T-cell (primary cell): ENCODE data around the gene DTX3. TPM values are rescaled to one million over a fixed set of nuclear protein-coding genes. Genes with fewer than 3 reads are reported as not detected.

Experiments
- ATAC-seq, 4 experiments: fragments of 200-7000 bp in 3 of 4; fragments of 150-1000 bp in 1 of 4; cut with Tn5 transposase; replicated peaks in 1 of 4; 1 replicate in 3 of 4; 2 replicates in 1 of 4; pipeline ENCODE4 v1.10.0; 2021; ENCODE audit warnings: moderate library complexity in 3 of 4, mild to moderate bottlenecking in 2 of 4, moderate number of reproducible peaks in 1 of 4
- CTCF ChIA-PET, 2 donors: fragments of 300-600 bp; sonication (Branson Sonifier 250); formaldehyde crosslinking; loops; one replicate each; lab custom pipeline; 2022; ENCODE audit warnings: antibody characterized with exemption in 2 of 2; lab: Charles Lee
- POLR2A ChIA-PET, 2 donors: fragments of 300-600 bp; sonication (Branson Sonifier 250); formaldehyde crosslinking; loops; one replicate each; lab custom pipeline; 2022; ENCODE audit warnings: antibody characterized with exemption in 2 of 2; lab: Charles Lee
- DNase-seq, 35 experiments: peaks; one replicate each; pipeline versions ENCODE4 v3.0.0 to v3.0.0-alpha.2; 2013 to 2023
- H3K27ac ChIP-seq: one replicate; pipeline ENCODE4 v1.5.1; 2013; ENCODE audit warnings: low read length
- H3K27me3 ChIP-seq, 2 experiments: replicated peaks in 1 of 2; 1 replicate in 1 of 2; 2 replicates in 1 of 2; pipeline versions ENCODE4 v1.6.1 to v1.7.0; 2013; ENCODE audit warnings: low read length in 1 of 2, mixed read lengths in 1 of 2; ENCODE audit not compliant: control insufficient read depth in 2 of 2, insufficient read depth in 2 of 2; ENCODE audit errors: extremely low read depth in 1 of 2
- H3K36me3 ChIP-seq, 2 donors: 1 replicate in 1 of 2; 2 replicates in 1 of 2; pipeline versions ENCODE4 v1.6.1 to v1.7.0; 2013; ENCODE audit warnings: low read length in 1 of 2; ENCODE audit not compliant: control insufficient read depth in 2 of 2, insufficient read depth in 1 of 2; ENCODE audit errors: extremely low read depth in 1 of 2
- H3K4me1 ChIP-seq, 2 experiments: 1 replicate in 1 of 2; 2 replicates in 1 of 2; pipeline versions ENCODE4 v1.6.1 to v1.7.0; 2013; ENCODE audit warnings: low read length in 2 of 2, mixed read lengths in 1 of 2; ENCODE audit not compliant: insufficient read depth in 2 of 2, control insufficient read depth in 1 of 2; ENCODE audit errors: extremely low read depth in 1 of 2
- H3K4me3 ChIP-seq, 2 donors: 1 replicate in 1 of 2; 2 replicates in 1 of 2; pipeline versions ENCODE4 v1.5.1 to v1.7.0; 2013; ENCODE audit warnings: mild to moderate bottlenecking in 2 of 2, low read length in 1 of 2, moderate library complexity in 1 of 2; ENCODE audit not compliant: control insufficient read depth in 1 of 2; ENCODE audit errors: extremely low read depth in 1 of 2
- H3K9me3 ChIP-seq: 2 replicates; pipeline ENCODE4 v1.7.0; 2013
- H3K27ac Mint-ChIP-seq, 2 donors: one replicate each; pipeline ENCODE4 v1.8.0; 2020 to 2021; ENCODE audit warnings: mild to moderate bottlenecking in 2 of 2, mixed read lengths in 2 of 2
- H3K27me3 Mint-ChIP-seq, 2 donors: one replicate each; pipeline ENCODE4 v1.8.0; 2021 to 2022; ENCODE audit warnings: mixed read lengths in 2 of 2
- H3K36me3 Mint-ChIP-seq: one replicate; pipeline ENCODE4 v1.8.0; 2021; ENCODE audit warnings: mixed read lengths
- H3K4me1 Mint-ChIP-seq, 3 donors: one replicate each; pipeline ENCODE4 v1.8.0; 2020 to 2022; ENCODE audit warnings: mixed read lengths in 3 of 3, mild to moderate bottlenecking in 1 of 3
- H3K4me3 Mint-ChIP-seq, 3 donors: one replicate each; pipeline ENCODE4 v1.8.0; 2020 to 2022; ENCODE audit warnings: mild to moderate bottlenecking in 3 of 3, mixed read lengths in 3 of 3, moderate library complexity in 3 of 3
- H3K9me3 Mint-ChIP-seq, 3 donors: one replicate each; pipeline ENCODE4 v1.8.0; 2020 to 2022; ENCODE audit warnings: mixed read lengths in 3 of 3
- WGBS: methylation state at CpG from one replicate; pipeline ENCODE4 v1.1.5; 2013; ENCODE audit warnings: missing lambda C conversion rate; ENCODE audit not compliant: insufficient coverage; 5-methylcytosine and 5-hydroxymethylcytosine counted together
- total RNA-seq, 35 experiments: library from RNA in 6 of 35; stranded (reverse) in 6 of 35; fragments of 120-200 nt in 1 of 35; gene quantifications; one replicate each; pipeline versions ENCODE4 v1.2.1 to v1.2.4 and lab custom pipeline; 2013 to 2026

DTX3 gene
- total RNA-seq, 5 donors from 2014 or later (not counting 1 experiment from before 2014, with no cell fraction given) = 27.1 to 37.2 (median 30.4) TPM

GRCh38 chr12:57606399-57606798 is 1.8 kb downstream of the DTX3 start:
- Mint-ChIP-seq H3K9me3 (no peaks in the 10 kb centered on the region), H3K27me3 (peaks cover 4 to 5% of the 10 kb centered on the region in 2 donors), H3K4me3 (peak overlapping the region; percentile 45 to 82 (median 79)), H3K36me3 (peaks cover 9% of the 10 kb centered on the region), H3K27ac (no peak overlapping the region), H3K4me1 (peaks cover 34 to 50% (median 42%) of the 10 kb centered on the region in 3 donors)
- POLR2A ChIA-PET = no interaction called here
- peaks cover 0 to 12% of the 10 kb centered on the region in 2 donors for H3K36me3 ChIP-seq
- WGBS = no CpG with 5 or more reads among the region's 2 CpGs
- CTCF ChIA-PET = interaction anchor here in 1 of 2 donors (0.5 kb wide), 1 partner anchor 151 kb away, joined by 4 read pairs; the partner anchor contains the start of gene INHBE
- H3K4me3 ChIP-seq = no peak overlapping the region
- H3K9me3 ChIP-seq = no peaks in the 10 kb centered on the region
- ATAC-seq = no peak
- no peak overlapping the region for H3K27ac ChIP-seq
- peaks cover 18 to 41% of the 10 kb centered on the region in 2 experiments for H3K4me1 ChIP-seq
- H3K27me3 ChIP-seq = peaks cover 0 to 16% of the 10 kb centered on the region in 2 experiments
- DNase-seq = no peak

- H3K27ac ChIP-seq = no peak overlapping the region
- no peak for DNase-seq
- H3K27me3 ChIP-seq = peaks cover 0 to 19% of the 10 kb centered on the region in 2 experiments
- Mint-ChIP-seq H3K4me1 (peaks cover 34 to 50% (median 42%) of the 10 kb centered on the region in 3 donors), H3K4me3 (peak overlapping the region in 2 of 3 donors; percentile 28 to 45), H3K9me3 (no peaks in the 10 kb centered on the region), H3K27ac (no peak overlapping the region), H3K36me3 (peaks cover 5% of the 10 kb centered on the region), H3K27me3 (peaks cover 4 to 5% of the 10 kb centered on the region in 2 donors)
- ChIA-PET CTCF (interaction anchor here in 1 of 2 donors (0.5 kb wide), 1 partner anchor 152 kb away, joined by 4 read pairs; the partner anchor contains the start of gene INHBE), POLR2A (no interaction called here)
- H3K9me3 ChIP-seq = no peaks in the 10 kb centered on the region
- H3K4me1 ChIP-seq = peaks cover 18 to 44% of the 10 kb centered on the region in 2 experiments
- H3K36me3 ChIP-seq = peaks cover 0 to 8% of the 10 kb centered on the region in 2 donors
- 92% methylated on average over 8 of the region's 11 CpGs for WGBS
- ATAC-seq = no peak
- H3K4me3 ChIP-seq = no peak overlapping the region
These were observed 2.2 kb downstream of the DTX3 start for GRCh38 chr12:57606821-57607220.

- peak overlapping the region in 1 of 2 donors; percentile 41 for H3K27ac Mint-ChIP-seq
- no peak overlapping the region for H3K4me3 Mint-ChIP-seq
- CTCF ChIA-PET = interaction anchor here in 1 of 2 donors (0.5 to 0.6 kb wide), 2 partner anchors 10 to 23 kb away, joined by 4 to 11 read pairs; no protein-coding TSS in a partner anchor
These were observed 3.5 kb downstream of the DTX3 start for GRCh38 chr12:57607958-57608663.

GRCh38 chr12:57609101-57609780 is 4.6 kb downstream of the DTX3 start:
- peaks cover 9 to 22% of the 10 kb centered on the region in 2 donors for H3K27me3 Mint-ChIP-seq
- Histone ChIP-seq H3K9me3 (no peaks in the 10 kb centered on the region), H3K27me3 (peaks cover 2 to 42% of the 10 kb centered on the region in 2 experiments), H3K36me3 (no peaks in the 10 kb centered on the region), H3K27ac (no peak overlapping the region), H3K4me3 (no peak overlapping the region), H3K4me1 (peaks cover 8 to 33% of the 10 kb centered on the region in 2 experiments)
- H3K36me3 Mint-ChIP-seq = no peaks in the 10 kb centered on the region
- H3K4me1 Mint-ChIP-seq = peaks cover 20 to 31% (median 29%) of the 10 kb centered on the region in 3 donors
- ChIA-PET POLR2A (interaction anchor here in 1 of 2 donors (0.7 kb wide), 1 partner anchor 78 kb away, joined by 4 read pairs; no protein-coding TSS in a partner anchor), CTCF (interaction anchor here (0.6 to 0.7 kb wide), 3 partner anchors 26 to 132 kb away, joined by 3 to 8 read pairs (median 4); no protein-coding TSS in a partner anchor)
- no peaks in the 10 kb centered on the region for H3K9me3 Mint-ChIP-seq
- WGBS = 88% methylated on average over 4 of the region's 19 CpGs
- ATAC-seq (no peak), DNase-seq (no peak)
- no peak overlapping the region for H3K4me3 Mint-ChIP-seq
- no peak overlapping the region for H3K27ac Mint-ChIP-seq

More at GRCh38 chr12:57607958-57608663, 3.5 kb downstream of the DTX3 start:
- POLR2A ChIA-PET = interaction anchor here in 1 of 2 donors (0.6 kb wide), 1 partner anchor 139 kb away, joined by 3 read pairs; no protein-coding TSS in a partner anchor
- ATAC-seq (no peak), DNase-seq (no peak)
- Histone ChIP-seq H3K9me3 (no peaks in the 10 kb centered on the region), H3K27ac (no peak overlapping the region), H3K4me1 (peaks cover 18 to 43% of the 10 kb centered on the region in 2 experiments), H3K27me3 (peaks cover 2 to 31% of the 10 kb centered on the region in 2 experiments), H3K36me3 (no peaks in the 10 kb centered on the region), H3K4me3 (no peak overlapping the region)
- Mint-ChIP-seq H3K4me1 (peaks cover 30 to 41% (median 41%) of the 10 kb centered on the region in 3 donors), H3K36me3 (no peaks in the 10 kb centered on the region), H3K27me3 (peaks cover 9 to 18% of the 10 kb centered on the region in 2 donors), H3K9me3 (no peaks in the 10 kb centered on the region)
- WGBS = 95% methylated on average over 12 of the region's 12 CpGs

- Histone ChIP-seq H3K4me1 (peaks cover 8 to 28% of the 10 kb centered on the region in 2 experiments), H3K27ac (no peak overlapping the region), H3K36me3 (no peaks in the 10 kb centered on the region), H3K27me3 (peaks cover 2 to 46% of the 10 kb centered on the region in 2 experiments), H3K9me3 (no peaks in the 10 kb centered on the region), H3K4me3 (no peak overlapping the region)
- Mint-ChIP-seq H3K4me1 (peaks cover 18 to 25% (median 23%) of the 10 kb centered on the region in 3 donors), H3K27me3 (peaks cover 9 to 26% of the 10 kb centered on the region in 2 donors), H3K36me3 (no peaks in the 10 kb centered on the region), H3K9me3 (no peaks in the 10 kb centered on the region), H3K4me3 (peak overlapping the region; percentile 74 to 78 (median 75)), H3K27ac (no peak overlapping the region)
- DNase-seq (no peak), ATAC-seq (no peak)
- CTCF ChIA-PET = interaction anchor here (0.6 to 0.7 kb wide), 2 partner anchors 27 to 133 kb away, joined by 3 to 8 read pairs; no protein-coding TSS in a partner anchor
- POLR2A ChIA-PET = interaction anchor here in 1 of 2 donors (0.7 kb wide), 1 partner anchor 78 kb away, joined by 4 read pairs; no protein-coding TSS in a partner anchor
- 63% methylated on average over 12 of the region's 34 CpGs for WGBS
These were observed 5.3 kb downstream of the DTX3 start for GRCh38 chr12:57609781-57610553.
